ENCODE results near the gene PDZRN3. TPM values are rescaled to one million over a fixed set of nuclear protein-coding genes. Genes with fewer than 3 reads are reported as not detected.

PDZRN3 gene
- total RNA-seq, 1 experiment from 2014 or later = 0.24 TPM

DNA sequence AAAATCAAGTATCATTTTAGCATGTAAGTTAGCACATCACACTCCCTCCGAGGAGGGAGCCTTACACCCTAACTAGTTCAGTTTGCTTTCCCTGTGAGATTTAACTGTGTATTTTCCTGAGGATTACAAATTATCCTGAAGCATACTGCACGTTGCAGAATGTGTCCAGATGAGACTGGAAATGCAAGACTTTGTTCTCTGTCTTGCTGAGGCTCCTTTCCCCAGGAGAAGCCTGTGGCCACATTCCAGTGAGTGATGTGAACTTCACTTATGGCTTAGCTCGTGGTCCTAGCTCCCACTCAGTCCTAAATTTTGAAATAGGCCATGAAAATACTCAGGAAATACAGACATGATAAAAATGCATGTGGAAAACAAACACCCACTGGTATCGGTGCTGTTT is 23.7 kb downstream of the PDZRN3 start:
- BruUV-seq (replicated peaks) = no TSS peak
- Histone ChIP-seq H3K27ac (ENCODE audit: low read depth, low read length, poor library complexity, severe bottlenecking) (no peak overlapping the region), H3K4me3 (ENCODE audit: low read depth, low read length, poor library complexity, severe bottlenecking) (no peak overlapping the region), H3K4me1 (ENCODE audit: insufficient read depth, low read length, poor library complexity, severe bottlenecking) (no peaks in the 10 kb centered on the region), H3K36me3 (ENCODE audit: insufficient read depth, low read length, poor library complexity, severe bottlenecking) (no peaks in the 10 kb centered on the region), H3K9me3 (ENCODE audit: low read depth, low read length, poor library complexity, severe bottlenecking) (no peaks in the 10 kb centered on the region), H3K27me3 (replicated peaks; ENCODE audit: insufficient read depth, low read depth, low read length, poor library complexity) (no peaks in the 10 kb centered on the region)
- DNase-seq (ENCODE audit: low spot score) = no peak
- intact Hi-C loops (cut with micrococcal nuclease; ENCODE audit: unreplicated experiment) = no loop called here
- ChIA-PET CTCF (no interaction called here), POLR2A (ENCODE audit: low non-redundant PET) (no interaction called here)
- TF ChIP-seq EZH2 (IDR thresholded peaks at IDR 0.05; ENCODE audit: borderline replicate concordance, low read depth, low read length, poor library complexity, severe bottlenecking) = no peak
- TF ChIP-seq, protein P1, sequence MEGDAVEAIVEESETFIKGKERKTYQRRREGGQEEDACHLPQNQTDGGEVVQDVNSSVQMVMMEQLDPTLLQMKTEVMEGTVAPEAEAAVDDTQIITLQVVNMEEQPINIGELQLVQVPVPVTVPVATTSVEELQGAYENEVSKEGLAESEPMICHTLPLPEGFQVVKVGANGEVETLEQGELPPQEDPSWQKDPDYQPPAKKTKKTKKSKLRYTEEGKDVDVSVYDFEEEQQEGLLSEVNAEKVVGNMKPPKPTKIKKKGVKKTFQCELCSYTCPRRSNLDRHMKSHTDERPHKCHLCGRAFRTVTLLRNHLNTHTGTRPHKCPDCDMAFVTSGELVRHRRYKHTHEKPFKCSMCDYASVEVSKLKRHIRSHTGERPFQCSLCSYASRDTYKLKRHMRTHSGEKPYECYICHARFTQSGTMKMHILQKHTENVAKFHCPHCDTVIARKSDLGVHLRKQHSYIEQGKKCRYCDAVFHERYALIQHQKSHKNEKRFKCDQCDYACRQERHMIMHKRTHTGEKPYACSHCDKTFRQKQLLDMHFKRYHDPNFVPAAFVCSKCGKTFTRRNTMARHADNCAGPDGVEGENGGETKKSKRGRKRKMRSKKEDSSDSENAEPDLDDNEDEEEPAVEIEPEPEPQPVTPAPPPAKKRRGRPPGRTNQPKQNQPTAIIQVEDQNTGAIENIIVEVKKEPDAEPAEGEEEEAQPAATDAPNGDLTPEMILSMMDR (conservative IDR thresholded peaks at IDR 0.05; ENCODE audit: low read depth, low read length) = no peak

DNA sequence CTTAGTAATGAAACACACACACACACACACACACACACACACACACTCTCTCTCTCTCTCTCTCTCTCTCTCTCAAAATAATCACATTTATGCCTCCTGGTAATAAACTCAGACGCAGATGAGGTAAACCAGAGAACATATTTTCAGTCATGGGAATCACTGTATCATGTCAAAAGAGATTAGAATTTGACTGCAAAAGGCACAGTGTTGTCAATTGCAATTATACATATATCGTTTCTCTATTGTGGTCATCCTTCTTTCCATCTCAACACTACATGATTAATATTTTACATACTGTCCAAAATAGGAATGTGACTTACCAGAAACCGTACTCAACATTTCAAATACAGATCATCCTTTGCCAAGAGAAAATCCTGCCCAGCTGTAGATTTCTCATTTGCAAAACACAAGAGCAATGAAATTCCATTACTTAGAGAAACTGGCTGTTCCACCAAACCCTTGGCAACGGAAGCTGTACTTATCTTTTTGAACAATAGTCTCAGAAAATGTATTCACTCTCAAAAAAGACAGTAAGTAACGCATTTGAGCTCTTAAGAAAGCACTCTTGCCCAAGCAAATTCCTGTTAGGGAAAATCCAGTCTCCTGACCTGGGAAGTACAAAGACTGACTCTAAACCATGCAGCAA is 24.3 kb downstream of the PDZRN3 start:
- intact Hi-C loops (cut with micrococcal nuclease; ENCODE audit: unreplicated experiment) = no loop called here
- CTCF ChIA-PET = no interaction called here
- no TSS peak for BruUV-seq (replicated peaks)
- Histone ChIP-seq H3K36me3 (ENCODE audit: insufficient read depth, low read length, poor library complexity, severe bottlenecking) (no peaks in the 10 kb centered on the region), H3K27ac (ENCODE audit: low read depth, low read length, poor library complexity, severe bottlenecking) (no peak overlapping the region), H3K4me1 (ENCODE audit: insufficient read depth, low read length, poor library complexity, severe bottlenecking) (no peaks in the 10 kb centered on the region), H3K9me3 (ENCODE audit: low read depth, low read length, poor library complexity, severe bottlenecking) (no peaks in the 10 kb centered on the region), H3K27me3 (replicated peaks; ENCODE audit: insufficient read depth, low read depth, low read length, poor library complexity) (no peaks in the 10 kb centered on the region), H3K4me3 (ENCODE audit: low read depth, low read length, poor library complexity, severe bottlenecking) (no peak overlapping the region)
- DNase-seq (ENCODE audit: low spot score) = no peak
- POLR2A ChIA-PET (ENCODE audit: low non-redundant PET) = no interaction called here
- TF ChIP-seq, protein P1 (conservative IDR thresholded peaks at IDR 0.05; ENCODE audit: low read depth, low read length) = no peak
- no peak for TF ChIP-seq EZH2 (IDR thresholded peaks at IDR 0.05; ENCODE audit: borderline replicate concordance, low read depth, low read length, poor library complexity, severe bottlenecking)

DNA sequence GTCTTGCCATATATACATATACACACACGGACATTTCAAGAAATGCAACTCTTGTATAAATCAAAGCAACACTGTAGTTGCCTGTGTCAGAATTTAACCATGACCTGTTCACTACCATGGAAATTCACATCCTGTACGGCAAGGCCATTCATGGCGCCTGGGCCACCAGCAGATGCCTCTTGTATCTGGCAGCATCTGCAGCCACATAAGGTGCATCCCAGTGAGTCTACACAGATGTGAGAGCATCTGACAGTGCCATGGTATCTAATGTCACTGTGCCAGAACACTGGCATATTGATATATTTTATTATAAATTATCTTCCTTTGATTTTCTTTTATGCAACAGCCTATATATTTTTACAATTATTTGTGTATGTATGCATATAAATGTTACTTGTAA is 25.1 kb downstream of the PDZRN3 start:
- no peak for TF ChIP-seq EZH2 (IDR thresholded peaks at IDR 0.05; ENCODE audit: borderline replicate concordance, low read depth, low read length, poor library complexity, severe bottlenecking)
- TF ChIP-seq, protein P1 (conservative IDR thresholded peaks at IDR 0.05; ENCODE audit: low read depth, low read length) = no peak
- intact Hi-C loops (cut with micrococcal nuclease; ENCODE audit: unreplicated experiment) = no loop called here
- H3K4me1 ChIP-seq (ENCODE audit: insufficient read depth, low read length, poor library complexity, severe bottlenecking) = no peaks in the 10 kb centered on the region

More for the DNA sequence above, 25.1 kb downstream of the PDZRN3 start:
- Histone ChIP-seq H3K27ac (ENCODE audit: low read depth, low read length, poor library complexity, severe bottlenecking) (no peak overlapping the region), H3K9me3 (ENCODE audit: low read depth, low read length, poor library complexity, severe bottlenecking) (no peaks in the 10 kb centered on the region), H3K36me3 (ENCODE audit: insufficient read depth, low read length, poor library complexity, severe bottlenecking) (no peaks in the 10 kb centered on the region), H3K27me3 (replicated peaks; ENCODE audit: insufficient read depth, low read depth, low read length, poor library complexity) (no peaks in the 10 kb centered on the region), H3K4me3 (ENCODE audit: low read depth, low read length, poor library complexity, severe bottlenecking) (no peak overlapping the region)
- no TSS peak for BruUV-seq (replicated peaks)
- DNase-seq (ENCODE audit: low spot score) = no peak
- CTCF ChIA-PET = no interaction called here
- POLR2A ChIA-PET (ENCODE audit: low non-redundant PET) = no interaction called here

Data from A673 (cell line).